Subcutaneous adipose tissue (tissue), 4 donors: ENCODE data around the gene CENPB. TPM values are rescaled to one million over a fixed set of nuclear protein-coding genes. Genes with fewer than 3 reads are reported as not detected.

ENCODE experiments used
- CTCF ChIP-seq: fragments of 450-650 bp; IDR thresholded peaks from one replicate; pipeline ENCODE4 v1.5.1; 2016; ENCODE audit warnings: low read depth, mild to moderate bottlenecking, control low read depth, antibody characterized with exemption, moderate library complexity
- total RNA-seq, 4 donors: library from RNA; depleted of rRNA; stranded (reverse); fragments of >200 nt; gene quantifications; one replicate each; pipeline ENCODE4 v1.1.0, GENCODE V29; 2016

CENPB gene
- total RNA-seq, 4 donors from 2014 or later: 36.5 to 101 (median 51.4) TPM

GRCh38 chr20:3777716-3778629, 8.6 kb downstream of the CENPB start:
- TF ChIP-seq CTCF: no peak

DNA sequence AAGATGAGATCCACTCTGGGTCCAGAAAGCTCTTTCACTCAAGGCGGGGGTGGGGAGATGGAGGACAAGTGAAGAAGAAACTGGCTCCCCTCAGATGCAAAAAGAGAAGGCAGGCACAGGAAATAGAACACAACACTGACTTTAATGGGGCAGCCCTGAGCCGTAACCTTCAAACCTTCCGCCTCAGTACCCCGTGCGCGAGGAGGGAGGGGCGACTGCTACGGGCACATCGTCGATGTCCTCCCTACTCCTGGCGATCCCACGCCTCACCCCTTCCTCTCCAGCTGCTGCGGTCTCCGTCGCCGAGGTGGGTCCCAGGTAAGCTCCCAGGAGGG, 9.2 kb downstream of the CENPB start:
- TF ChIP-seq CTCF: no peak

GRCh38 chr20:3775457-3776108, 11.0 kb downstream of the CENPB start:
- no peak for TF ChIP-seq CTCF

GRCh38 chr20:3771552-3772058, 14.9 kb downstream of the CENPB start:
- no peak for TF ChIP-seq CTCF

GRCh38 chr20:3768342-3769130, 18.0 kb downstream of the CENPB start:
- TF ChIP-seq CTCF: no peak

DNA sequence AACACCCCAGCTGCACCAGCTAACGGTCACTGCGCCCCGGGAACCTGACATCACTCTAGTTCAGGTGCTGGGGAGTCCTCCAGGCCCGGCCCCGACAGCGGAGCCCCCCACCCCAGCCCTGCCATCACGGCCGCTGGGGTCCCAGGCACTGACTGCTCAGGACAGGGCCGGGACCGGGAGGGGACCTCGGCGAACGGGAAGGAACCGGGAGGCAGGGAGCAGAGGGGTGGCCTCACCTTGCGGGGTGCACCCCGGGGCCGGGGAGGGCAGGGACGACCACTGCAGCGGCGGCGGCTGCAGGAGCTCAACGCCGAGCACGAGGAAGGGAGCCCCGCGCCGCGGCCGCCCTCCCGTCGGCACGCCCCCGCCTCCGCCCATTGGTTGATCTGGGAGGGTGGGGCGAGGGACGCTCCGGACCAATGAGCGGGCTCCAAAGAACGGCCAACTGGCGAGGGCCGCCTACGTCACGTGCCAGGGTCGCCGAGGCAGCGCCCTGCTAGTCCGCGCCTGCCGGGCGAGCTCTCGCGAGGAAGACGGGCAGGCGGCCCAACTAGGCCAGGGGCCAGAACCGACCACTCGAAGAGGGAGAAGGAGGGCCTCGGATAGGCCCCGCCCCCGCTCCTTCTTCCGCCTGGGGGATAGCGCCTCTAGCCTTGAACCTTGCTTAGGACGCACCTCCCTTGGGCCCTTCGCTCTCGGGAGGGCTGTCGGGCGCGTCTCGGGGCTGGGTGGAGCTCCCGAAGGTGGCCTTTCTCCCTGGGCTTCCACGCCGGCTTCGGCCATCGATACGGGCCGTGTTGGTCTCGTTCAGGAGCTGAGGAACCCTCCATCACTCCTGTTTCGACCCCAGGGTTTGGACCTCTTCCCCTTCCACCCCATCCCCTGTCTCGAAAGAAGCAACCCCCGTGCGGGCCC, 18.9 kb downstream of the CENPB start, which contains the start of gene ADISSP:
Gene ADISSP, minus strand, starts transcription at position 327 of the 915 bp plus-strand sequence. CDS start 7,653 bp downstream, outside the sequence.
- TF ChIP-seq CTCF: no peak
